GM12878 (cell line): ENCODE results near the gene PCDHGB2. TPM values are rescaled to one million over a fixed set of nuclear protein-coding genes. Genes with fewer than 3 reads are reported as not detected.

ENCODE experiments used
- ATAC-seq: fragments of 200-7000 bp; cut with Tn5 transposase; 3 replicates; pipeline ENCODE4 v1.9.1; 2020; ENCODE audit warnings: mild to moderate bottlenecking, moderate library complexity
- BruUV-seq: library from RNA; stranded (reverse); fragments of 400-500 nt; replicated peaks from 2 replicates; lab custom pipeline; 2021; lab: Mats Ljungman, UMichigan
- CTCF ChIA-PET: fragments of 300-600 bp; sonication (Branson Sonifier 250); formaldehyde crosslinking; extraction: SDS; loops from one replicate; lab custom pipeline; 2021; ENCODE audit warnings: inconsistent platforms; lab: Yijun Ruan, JAX
- POLR2A ChIA-PET: fragments of 350-600 bp; formaldehyde crosslinking; extraction: SDS; loops from one replicate; lab custom pipeline; 2021; ENCODE audit warnings: inconsistent platforms; lab: Charles Lee
- RAD21 ChIA-PET: fragments of 300-600 bp; sonication (Branson Sonifier 250); formaldehyde crosslinking; loops from one replicate; lab custom pipeline; 2023; ENCODE audit warnings: antibody characterized with exemption; ENCODE audit not compliant: unreplicated experiment; lab: Charles Lee
- SMC1A ChIA-PET: fragments of 300-600 bp; sonication (Branson Sonifier 250); formaldehyde crosslinking; loops from one replicate; lab custom pipeline; 2023; ENCODE audit not compliant: unreplicated experiment, uncharacterized antibody; lab: Charles Lee
- DNase-seq: peaks from one replicate; pipeline ENCODE4 v3.0.0-alpha.2; 2011; ENCODE audit warnings: low read depth, low spot score
- FAIRE-seq: peaks from 3 replicates; lab custom pipeline; 2011; peaks lifted over from hg19 to GRCh38; lab: Jason Lieb, UNC
- H2AFZ ChIP-seq: 2 replicates; pipeline ENCODE4 v1.6.0; 2011; ENCODE audit warnings: low read depth, low read length, control low read depth; ENCODE audit not compliant: control insufficient read depth
- H3K27ac ChIP-seq: 2 replicates; pipeline ENCODE4 v1.5.1; 2011; ENCODE audit warnings: control low read depth; ENCODE audit not compliant: control insufficient read depth, insufficient read depth
- H3K27me3 ChIP-seq, 2 experiments: replicated peaks in 1 of 2; 2 replicates each; pipeline versions ENCODE4 v1.6.0 to v1.6.1; 2011; ENCODE audit warnings: low read length in 1 of 2; ENCODE audit not compliant: control insufficient read depth in 2 of 2, insufficient read depth in 2 of 2
- H3K36me3 ChIP-seq, 2 experiments: 2 replicates each; pipeline ENCODE4 v1.5.1; 2011; ENCODE audit warnings: low read length in 1 of 2; ENCODE audit not compliant: control insufficient read depth in 2 of 2, insufficient read depth in 2 of 2
- H3K4me1 ChIP-seq: 2 replicates; pipeline ENCODE4 v1.6.1; 2011; ENCODE audit warnings: mild to moderate bottlenecking, low read length, moderate library complexity, mixed read lengths; ENCODE audit not compliant: control insufficient read depth, insufficient read depth
- H3K4me2 ChIP-seq: 2 replicates; pipeline ENCODE4 v1.6.0; 2011; ENCODE audit warnings: control low read depth; ENCODE audit not compliant: control insufficient read depth, insufficient read depth
- H3K4me3 ChIP-seq: fragments of 200-600 bp; sonication (generic); 2 replicates; pipeline ENCODE4 v1.5.1; 2016
- H3K79me2 ChIP-seq: 2 replicates; pipeline ENCODE4 v1.6.0; 2011; ENCODE audit warnings: low read length; ENCODE audit not compliant: control insufficient read depth, insufficient read depth
- H3K9ac ChIP-seq: 2 replicates; pipeline ENCODE4 v1.8.0; 2011; ENCODE audit warnings: low read length, control low read depth, mixed read lengths; ENCODE audit not compliant: control insufficient read depth, insufficient read depth
- H3K9me3 ChIP-seq: replicated peaks from 3 replicates; pipeline ENCODE4 v1.5.1; 2011; ENCODE audit warnings: mild to moderate bottlenecking, low read length; ENCODE audit not compliant: control insufficient read depth, insufficient read depth
- H4K20me1 ChIP-seq: 2 replicates; pipeline ENCODE4 v1.6.0; 2011; ENCODE audit not compliant: control insufficient read depth, insufficient read depth
- BACH1 ChIP-seq: fragments of 450-650 bp; IDR thresholded peaks from 2 replicates; pipeline ENCODE4 v1.6.1; 2017; ENCODE audit warnings: mild to moderate bottlenecking, borderline replicate concordance
- BCL11A ChIP-seq: IDR thresholded peaks from 2 replicates; pipeline ENCODE4 v1.6.1; 2011; ENCODE audit warnings: low read depth, low read length
- CHD4 ChIP-seq: fragments of 200-600 bp; sonication (generic); IDR thresholded peaks from 2 replicates; pipeline ENCODE4 v1.6.1; 2016; ENCODE audit warnings: mild to moderate bottlenecking
- E2F4 ChIP-seq: IDR thresholded peaks from 2 replicates; pipeline ENCODE4 v1.6.1; 2012; ENCODE audit warnings: low read depth, low read length, improper control_type of control experiment
- GATAD2B ChIP-seq: fragments of 450-650 bp; conservative IDR thresholded peaks from 2 replicates; pipeline ENCODE4 v1.6.1; 2017; ENCODE audit warnings: low read depth, mild to moderate bottlenecking, moderate library complexity
- IRF5 ChIP-seq: fragments of 450-650 bp; IDR thresholded peaks from 2 replicates; pipeline ENCODE4 v1.6.1; 2017; ENCODE audit warnings: borderline replicate concordance
- MLLT1 ChIP-seq: fragments of 450-650 bp; IDR thresholded peaks from 2 replicates; pipeline ENCODE4 v1.6.1; 2016; ENCODE audit warnings: mild to moderate bottlenecking
- MTA3 ChIP-seq: IDR thresholded peaks from 2 replicates; pipeline ENCODE4 v1.6.1; 2012; ENCODE audit warnings: low read length, inconsistent platforms, borderline replicate concordance
- NR2C1 ChIP-seq: fragments of 450-650 bp; IDR thresholded peaks from 2 replicates; pipeline ENCODE4 v1.6.1; 2017; ENCODE audit warnings: antibody characterized with exemption, mild to moderate bottlenecking, moderate library complexity
- SIN3A ChIP-seq: IDR thresholded peaks from 2 replicates; pipeline ENCODE4 v1.6.1; 2012; ENCODE audit warnings: low read depth, low read length, improper control_type of control experiment
- SIX5 ChIP-seq: IDR thresholded peaks from 2 replicates; pipeline ENCODE4 v1.6.1; 2011; ENCODE audit warnings: mild to moderate bottlenecking, low read depth, low read length, moderate library complexity; ENCODE audit not compliant: severe bottlenecking
- TCF12 ChIP-seq: IDR thresholded peaks from 2 replicates; pipeline ENCODE4 v1.6.1; 2011; ENCODE audit warnings: low read depth, mild to moderate bottlenecking, low read length
- TCF3 ChIP-seq: IDR thresholded peaks from 2 replicates; pipeline ENCODE4 v1.6.1; 2012; ENCODE audit warnings: low read depth, mild to moderate bottlenecking, low read length, borderline replicate concordance; ENCODE audit not compliant: insufficient read depth
- WGBS: methylation state at CpG from one replicate; pipeline ENCODE4 v1.1.6; 2016; ENCODE audit warnings: low lambda C conversion rate; ENCODE audit not compliant: insufficient replicate concordance, insufficient coverage; ENCODE audit errors: missing lambda C conversion rate; 5-methylcytosine and 5-hydroxymethylcytosine counted together
- in situ Hi-C: fragments of 300-500 bp; cut with MboI; formaldehyde crosslinking; loops from 9 replicates; pipeline ENCODE4 v1.14.3; 2018; ENCODE audit warnings: mixed read lengths
- intact Hi-C: fragments of 100-400 bp; cut with micrococcal nuclease; formaldehyde crosslinking; loops from one replicate; pipeline ENCODE4 v1.14.2; 2022; ENCODE audit not compliant: unreplicated experiment
- polyA plus RNA-seq, 11 experiments: library from polyadenylated mRNA; depleted of rRNA in 4 of 11; unstranded in 6 of 11; stranded (reverse) in 5 of 11; fragments of >200 nt; fragmentation: Nextera tagmentation in 4 of 11; fragmentation: Illumina TruSeq in 1 of 11; extraction: Ambion mirVana in 4 of 11; extraction: Trizol in 1 of 11; gene quantifications; 1 replicate in 1 of 11; 2 replicates in 10 of 11; pipeline versions ENCODE4 v1.2.1 to v1.2.3, GENCODE V29; 2011 to 2016; ENCODE audit warnings: inconsistent platforms in 2 of 11, missing spikeins in 2 of 11, low read depth in 1 of 11
- total RNA-seq, 4 experiments: library from RNA; depleted of rRNA in 3 of 4; stranded (reverse); fragments of >200 nt in 3 of 4; fragmentation: Illumina TruSeq in 1 of 4; extraction: Trizol in 1 of 4; gene quantifications; 2 replicates each; pipeline versions ENCODE4 v1.2.1 to v1.2.3, GENCODE V29; 2013 to 2021
- TF ChIP-seq, protein P1 (sequence below): IDR thresholded peaks from 2 replicates; pipeline ENCODE4 v1.6.1; 2011; ENCODE audit warnings: borderline replicate concordance, low read depth, mild to moderate bottlenecking, moderate library complexity, low read length; ENCODE audit not compliant: insufficient read depth, poor library complexity, severe bottlenecking
- TF ChIP-seq, protein P2 (sequence below): fragments of 450-650 bp; formaldehyde crosslinking; IDR thresholded peaks from 2 replicates; pipeline ENCODE4 v1.4.0; 2022; ENCODE audit warnings: mild to moderate bottlenecking, moderate library complexity

The PCDHGB2 gene
- total and polyA plus RNA-seq, 10 of the 15 experiments (the other 5 are each of a cell fraction or from before 2014, with no cell fraction given) = 0.06 to 0.38 (median 0.19) TPM; not detected in 2

- no TSS peak for BruUV-seq
- SMC1A ChIA-PET = no interaction called here
- H4K20me1 ChIP-seq = no peaks in the 10 kb centered on the region
- H3K9ac ChIP-seq = no peak overlapping the region
- H3K27ac ChIP-seq = no peak overlapping the region
- DNase-seq (no peak), ATAC-seq (no peak), FAIRE-seq (no peak)
- no peak overlapping the region for H3K4me3 ChIP-seq
- H3K9me3 ChIP-seq = no peaks in the 10 kb centered on the region; the same call in 1 of the 3 replicates
- H3K36me3 ChIP-seq = no peaks in the 10 kb centered on the region
- RAD21 ChIA-PET = no interaction called here
- H3K79me2 ChIP-seq = no peaks in the 10 kb centered on the region
- in situ Hi-C loops = no loop called here
- intact Hi-C loops = no loop called here
- POLR2A ChIA-PET = no interaction called here
- no peak overlapping the region for H3K4me2 ChIP-seq
- H3K27me3 ChIP-seq = no peaks in the 10 kb centered on the region
- WGBS = 82% methylated on average over 20 of the region's 36 CpGs
- H3K4me1 ChIP-seq = no peaks in the 10 kb centered on the region
- H2AFZ ChIP-seq = no peak overlapping the region
- CTCF ChIA-PET = no interaction called here
- no peak for TF ChIP-seq MLLT1
- no peak for TF ChIP-seq GATAD2B
- TF ChIP-seq TCF3 = no peak
- TF ChIP-seq TCF12 = no peak
- TF ChIP-seq MTA3 = no peak
- no peak for TF ChIP-seq E2F4
- no peak for TF ChIP-seq BCL11A
- no peak for TF ChIP-seq BACH1
- no peak for TF ChIP-seq NR2C1
- TF ChIP-seq, protein P1, sequence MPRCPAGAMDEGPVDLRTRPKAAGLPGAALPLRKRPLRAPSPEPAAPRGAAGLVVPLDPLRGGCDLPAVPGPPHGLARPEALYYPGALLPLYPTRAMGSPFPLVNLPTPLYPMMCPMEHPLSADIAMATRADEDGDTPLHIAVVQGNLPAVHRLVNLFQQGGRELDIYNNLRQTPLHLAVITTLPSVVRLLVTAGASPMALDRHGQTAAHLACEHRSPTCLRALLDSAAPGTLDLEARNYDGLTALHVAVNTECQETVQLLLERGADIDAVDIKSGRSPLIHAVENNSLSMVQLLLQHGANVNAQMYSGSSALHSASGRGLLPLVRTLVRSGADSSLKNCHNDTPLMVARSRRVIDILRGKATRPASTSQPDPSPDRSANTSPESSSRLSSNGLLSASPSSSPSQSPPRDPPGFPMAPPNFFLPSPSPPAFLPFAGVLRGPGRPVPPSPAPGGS = no peak
- TF ChIP-seq SIN3A = no peak
- no peak for TF ChIP-seq CHD4
- TF ChIP-seq IRF5 = no peak
- TF ChIP-seq, protein P2, sequence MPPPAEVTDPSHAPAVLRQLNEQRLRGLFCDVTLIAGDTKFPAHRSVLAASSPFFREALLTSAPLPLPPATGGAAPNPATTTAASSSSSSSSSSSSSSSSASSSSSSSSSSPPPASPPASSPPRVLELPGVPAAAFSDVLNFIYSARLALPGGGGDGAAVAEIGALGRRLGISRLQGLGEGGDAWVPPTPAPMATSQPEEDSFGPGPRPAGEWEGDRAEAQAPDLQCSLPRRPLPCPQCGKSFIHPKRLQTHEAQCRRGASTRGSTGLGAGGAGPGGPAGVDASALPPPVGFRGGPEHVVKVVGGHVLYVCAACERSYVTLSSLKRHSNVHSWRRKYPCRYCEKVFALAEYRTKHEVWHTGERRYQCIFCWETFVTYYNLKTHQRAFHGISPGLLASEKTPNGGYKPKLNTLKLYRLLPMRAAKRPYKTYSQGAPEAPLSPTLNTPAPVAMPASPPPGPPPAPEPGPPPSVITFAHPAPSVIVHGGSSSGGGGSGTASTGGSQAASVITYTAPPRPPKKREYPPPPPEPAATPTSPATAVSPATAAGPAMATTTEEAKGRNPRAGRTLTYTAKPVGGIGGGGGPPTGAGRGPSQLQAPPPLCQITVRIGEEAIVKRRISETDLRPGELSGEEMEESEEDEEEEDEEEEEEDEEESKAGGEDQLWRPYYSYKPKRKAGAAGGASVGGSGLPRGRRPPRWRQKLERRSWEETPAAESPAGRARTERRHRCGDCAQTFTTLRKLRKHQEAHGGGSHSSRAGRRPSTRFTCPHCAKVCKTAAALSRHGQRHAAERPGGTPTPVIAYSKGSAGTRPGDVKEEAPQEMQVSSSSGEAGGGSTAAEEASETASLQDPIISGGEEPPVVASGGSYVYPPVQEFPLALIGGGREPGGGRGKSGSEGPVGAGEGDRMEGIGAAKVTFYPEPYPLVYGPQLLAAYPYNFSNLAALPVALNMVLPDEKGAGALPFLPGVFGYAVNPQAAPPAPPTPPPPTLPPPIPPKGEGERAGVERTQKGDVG (CRISPR knock-in tag) = no peak
- TF ChIP-seq SIX5 = no peak
These were observed 8.2 kb upstream of the PCDHGB2 start for GRCh38 chr5:141351591-141351990.
